Lung (tissue), 12 donors: ENCODE results near the gene SETD1B. TPM values are rescaled to one million over a fixed set of nuclear protein-coding genes. Genes with fewer than 3 reads are reported as not detected.

ENCODE experiments used
- ATAC-seq: fragments of 200-7000 bp; cut with Tn5 transposase; one replicate; pipeline ENCODE4 v1.9.1; 2020; ENCODE audit warnings: moderate number of reproducible peaks; ENCODE audit not compliant: insufficient read depth, low FRiP score
- DNase-seq, 3 donors: peaks; one replicate each; pipeline ENCODE4 v3.0.0-alpha.2; 2013 to 2017
- H3K27ac ChIP-seq, 2 donors: one replicate each; pipeline ENCODE4 v1.5.1; 2013; ENCODE audit warnings: mild to moderate bottlenecking in 2 of 2, moderate library complexity in 2 of 2, control low read depth in 1 of 2, inconsistent platforms in 1 of 2, low read depth in 1 of 2, low read length in 1 of 2
- H3K27me3 ChIP-seq, 3 donors: one replicate each; pipeline ENCODE4 v1.5.1; 2013; ENCODE audit warnings: low read length in 2 of 3; ENCODE audit not compliant: control insufficient read depth in 3 of 3, insufficient read depth in 3 of 3
- H3K36me3 ChIP-seq, 4 donors: one replicate each; pipeline ENCODE4 v1.5.1; 2013; ENCODE audit warnings: low read length in 4 of 4, mild to moderate bottlenecking in 1 of 4, moderate library complexity in 1 of 4; ENCODE audit not compliant: control insufficient read depth in 4 of 4, insufficient read depth in 4 of 4
- H3K4me1 ChIP-seq, 5 donors: one replicate each; pipeline ENCODE4 v1.5.1; 2013; ENCODE audit warnings: low read length in 5 of 5, mild to moderate bottlenecking in 2 of 5, moderate library complexity in 1 of 5; ENCODE audit not compliant: control insufficient read depth in 5 of 5, insufficient read depth in 5 of 5
- H3K4me3 ChIP-seq: one replicate; pipeline ENCODE4 v1.5.1; 2013; ENCODE audit warnings: mild to moderate bottlenecking, control low read depth, moderate library complexity
- H3K9ac ChIP-seq, 2 donors: one replicate each; pipeline ENCODE4 v1.5.1; 2013; ENCODE audit warnings: low read length in 2 of 2, control low read depth in 1 of 2; ENCODE audit not compliant: insufficient read depth in 1 of 2
- H3K9me3 ChIP-seq, 4 donors: one replicate each; pipeline ENCODE4 v1.5.1; 2013; ENCODE audit warnings: low read length in 3 of 4, mild to moderate bottlenecking in 1 of 4, moderate library complexity in 1 of 4; ENCODE audit not compliant: control insufficient read depth in 4 of 4, insufficient read depth in 3 of 4
- CTCF ChIP-seq: IDR thresholded peaks from 2 replicates; pipeline ENCODE4 v1.5.1; 2012; ENCODE audit warnings: mild to moderate bottlenecking; ENCODE audit errors: control extremely low read depth, extremely low read depth
- WGBS, 2 donors: extraction: QIAGEN DNeasy Blood & Tissue Kit; methylation state at CpG; one replicate each; pipeline ENCODE4 v1.1.7; 2013; 5-methylcytosine and 5-hydroxymethylcytosine counted together
- polyA plus RNA-seq, 2 donors: library from polyadenylated mRNA; stranded (reverse); fragments of 200-250 nt; gene quantifications; one replicate each; pipeline ENCODE4 v1.2.1, GENCODE V29; 2013
- total RNA-seq, 2 donors: library from RNA; depleted of rRNA in 1 of 2; stranded (reverse); fragments of >200 nt in 1 of 2; gene quantifications; one replicate each; pipeline ENCODE4 v1.2.1, GENCODE V29; 2014 to 2021
- donor health status: control.
- donor health status: control.
- donor health status: Bipolar disorder and iron deficiency.
- donor health status: healthy.
- donor health status: DM: yes; HTN: yes; CAD: no.

SETD1B gene
- total and polyA plus RNA-seq, 4 donors = 7.3 to 28.1 (median 10.4) TPM

- Histone ChIP-seq H3K27ac (no peak overlapping the region), H3K9me3 (no peaks in the 10 kb centered on the region), H3K4me1 (peaks cover 0 to 9% (median 5%) of the 10 kb centered on the region in 5 donors), H3K9ac (no peak overlapping the region), H3K27me3 (no peaks in the 10 kb centered on the region), H3K4me3 (no peak overlapping the region), H3K36me3 (peaks cover 0 to 3% (median 0%) of the 10 kb centered on the region in 4 donors)
- DNase-seq (no peak), ATAC-seq (no peak)
- WGBS, 2 donors = 54 to 76% methylated on average over 11 of the region's 11 CpGs
- no peak for TF ChIP-seq CTCF
Measured at GRCh38 chr12:121769831-121770301, 33.9 kb upstream of the SETD1B start.

DNA sequence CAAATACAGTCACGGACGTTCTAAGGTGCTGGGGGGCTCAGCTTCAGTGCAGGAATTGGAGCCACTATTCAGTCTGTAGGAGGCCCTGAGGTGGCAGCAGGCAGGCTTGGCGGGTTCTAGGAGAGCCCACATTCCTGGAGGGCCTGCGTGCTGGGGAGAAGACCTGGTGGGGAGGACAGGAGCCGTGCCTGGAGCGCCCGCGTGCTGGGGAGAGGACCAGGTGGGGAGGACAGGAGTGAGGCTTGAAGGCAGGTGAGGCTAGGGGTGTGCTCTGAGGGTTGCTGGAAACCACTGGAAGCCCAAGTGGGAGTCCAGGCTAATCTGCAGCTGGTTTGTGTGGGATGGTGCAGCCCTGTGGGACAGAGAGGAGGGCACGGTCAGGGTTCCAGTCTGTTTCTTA is 33.4 kb upstream of the SETD1B start:
- ATAC-seq (no peak), DNase-seq (peak in 1 of 3 donors; percentile 46)
- Histone ChIP-seq H3K9ac (no peak overlapping the region), H3K4me1 (peaks cover 0 to 9% (median 5%) of the 10 kb centered on the region in 5 donors), H3K36me3 (peaks cover 0 to 3% (median 0%) of the 10 kb centered on the region in 4 donors), H3K9me3 (no peaks in the 10 kb centered on the region), H3K27ac (no peak overlapping the region), H3K27me3 (no peaks in the 10 kb centered on the region), H3K4me3 (no peak overlapping the region)
- TF ChIP-seq CTCF = no peak
- WGBS, 2 donors = 81 to 86% methylated on average over 9 of the region's 9 CpGs

DNA sequence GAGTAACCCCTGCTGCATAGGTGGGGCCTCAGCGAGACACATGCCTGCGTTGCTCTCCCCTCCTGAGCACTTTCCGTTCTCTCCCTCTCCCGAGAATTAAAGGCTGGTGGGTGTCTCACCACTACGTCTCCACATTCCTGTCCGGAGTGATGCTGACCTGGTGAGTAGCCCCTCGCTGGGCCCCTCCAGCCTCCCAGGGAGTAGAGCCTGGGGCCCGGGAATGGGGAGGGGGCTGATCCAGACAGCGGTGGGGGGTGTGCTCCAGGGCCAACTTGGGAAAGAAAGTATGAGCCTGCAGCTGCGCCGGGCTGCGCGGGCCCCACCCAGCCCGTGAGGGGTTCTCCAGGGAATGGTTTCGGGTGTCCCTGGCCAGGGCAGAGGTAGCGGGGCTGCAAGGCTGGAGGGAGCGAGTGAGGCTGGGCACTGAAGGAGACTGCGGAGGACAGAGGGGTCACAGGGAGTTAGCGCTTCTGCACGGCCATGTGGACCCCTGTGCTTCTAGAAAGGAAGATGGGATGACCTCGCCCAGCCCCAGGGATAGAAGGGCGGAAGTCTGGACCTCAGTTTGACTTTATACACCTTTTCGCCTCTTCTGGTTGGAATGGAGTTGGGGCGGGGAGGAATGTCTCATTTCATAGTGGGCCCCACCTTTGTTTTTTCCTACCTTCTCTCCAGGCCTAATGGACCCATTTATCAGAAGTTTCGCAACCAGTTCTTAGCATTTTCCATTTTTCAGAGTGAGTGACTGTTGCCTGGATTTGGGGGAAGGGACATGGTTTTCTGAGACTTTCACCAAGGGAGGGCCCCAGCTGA is 32.8 kb upstream of the SETD1B start:
- H3K27ac ChIP-seq = no peak overlapping the region
- no peak overlapping the region for H3K9ac ChIP-seq
- ATAC-seq (no peak), DNase-seq (no peak)
- H3K9me3 ChIP-seq = no peaks in the 10 kb centered on the region
- H3K36me3 ChIP-seq = peaks cover 0 to under 1% (median 0%) of the 10 kb centered on the region in 4 donors
- 87 to 90% methylated on average over 25 of the region's 25 CpGs for WGBS, 2 donors
- H3K27me3 ChIP-seq = no peaks in the 10 kb centered on the region
- TF ChIP-seq CTCF = no peak
- no peak overlapping the region for H3K4me3 ChIP-seq
- peaks cover 0 to 9% (median 5%) of the 10 kb centered on the region in 5 donors for H3K4me1 ChIP-seq
